H9 (cell line): Measurements from ENCODE around the gene PCDHA1. TPM values are rescaled to one million over a fixed set of nuclear protein-coding genes. Genes with fewer than 3 reads are reported as not detected.

Experiments
- DNase-seq: peaks from one replicate; pipeline ENCODE4 v3.0.0-alpha.2; 2017
- H2AFZ ChIP-seq: one replicate; pipeline ENCODE4 v1.6.1; 2013; ENCODE audit warnings: mild to moderate bottlenecking, low read length, control low read depth, moderate library complexity
- H2AK5ac ChIP-seq: 2 replicates; pipeline ENCODE4 v1.6.1; 2013; ENCODE audit warnings: low read length, control low read depth, mixed read lengths; ENCODE audit not compliant: insufficient read length
- H2BK120ac ChIP-seq: one replicate; pipeline ENCODE4 v1.6.1; 2013; ENCODE audit warnings: low read depth, mild to moderate bottlenecking, low read length, control low read depth, inconsistent platforms; ENCODE audit not compliant: poor library complexity, severe bottlenecking
- H2BK12ac ChIP-seq: 2 replicates; pipeline ENCODE4 v1.6.1; 2013; ENCODE audit warnings: low read length, control low read depth, mixed read lengths, low read depth; ENCODE audit not compliant: insufficient read length
- H2BK15ac ChIP-seq: 2 replicates; pipeline ENCODE4 v1.6.1; 2013; ENCODE audit warnings: low read depth, low read length, control low read depth
- H2BK20ac ChIP-seq: one replicate; pipeline ENCODE4 v1.6.1; 2013; ENCODE audit warnings: low read depth, mild to moderate bottlenecking, low read length, control low read depth, inconsistent platforms; ENCODE audit not compliant: poor library complexity, severe bottlenecking
- H2BK5ac ChIP-seq: 2 replicates; pipeline ENCODE4 v1.6.1; 2013; ENCODE audit warnings: low read length, control low read depth, mixed read lengths; ENCODE audit not compliant: insufficient read length
- H3K14ac ChIP-seq: 2 replicates; pipeline ENCODE4 v1.6.1; 2013; ENCODE audit warnings: low read length, control low read depth; ENCODE audit not compliant: insufficient read depth
- H3K18ac ChIP-seq: 2 replicates; pipeline ENCODE4 v1.6.1; 2013; ENCODE audit warnings: low read depth, mild to moderate bottlenecking, mixed read lengths, low read length, control low read depth; ENCODE audit not compliant: insufficient read length
- H3K23ac ChIP-seq: 2 replicates; pipeline ENCODE4 v1.6.1; 2013; ENCODE audit warnings: low read length, control low read depth, mixed read lengths, low read depth; ENCODE audit not compliant: insufficient read length
- H3K23me2 ChIP-seq: 2 replicates; pipeline ENCODE4 v1.6.1; 2013; ENCODE audit warnings: low read depth, mild to moderate bottlenecking, mixed read lengths, low read length, control low read depth; ENCODE audit not compliant: insufficient read length, poor library complexity, severe bottlenecking
- H3K27ac ChIP-seq: 2 replicates; pipeline ENCODE4 v1.5.1; 2013; ENCODE audit warnings: low read length, control low read depth, mixed read lengths, low read depth; ENCODE audit not compliant: insufficient read length
- H3K27me3 ChIP-seq: 2 replicates; pipeline ENCODE4 v1.6.1; 2013; ENCODE audit warnings: low read length, control low read depth, inconsistent platforms; ENCODE audit not compliant: insufficient read depth
- H3K4ac ChIP-seq: 2 replicates; pipeline ENCODE4 v1.6.1; 2013; ENCODE audit warnings: low read depth, mild to moderate bottlenecking, control low read depth, inconsistent platforms, low read length, moderate library complexity
- H3K4me1 ChIP-seq: 2 replicates; pipeline ENCODE4 v1.6.1; 2013; ENCODE audit warnings: low read length, control low read depth, inconsistent platforms; ENCODE audit not compliant: insufficient read depth
- H3K4me2 ChIP-seq: 2 replicates; pipeline ENCODE4 v1.6.1; 2013; ENCODE audit warnings: low read length, control low read depth, mixed read lengths; ENCODE audit not compliant: insufficient read length, insufficient read depth
- H3K56ac ChIP-seq: 2 replicates; pipeline ENCODE4 v1.6.1; 2013; ENCODE audit warnings: low read depth, mild to moderate bottlenecking, mixed read lengths, low read length, control low read depth; ENCODE audit not compliant: insufficient read length
- H3K79me1 ChIP-seq: 2 replicates; pipeline ENCODE4 v1.6.1; 2013; ENCODE audit warnings: low read depth, mild to moderate bottlenecking, moderate library complexity, low read length, control low read depth, inconsistent platforms; ENCODE audit not compliant: insufficient read depth, poor library complexity, severe bottlenecking
- H3K79me2 ChIP-seq: 2 replicates; pipeline ENCODE4 v1.6.1; 2013; ENCODE audit warnings: low read length, control low read depth, inconsistent platforms; ENCODE audit not compliant: insufficient read depth
- H3K9ac ChIP-seq: 2 replicates; pipeline ENCODE4 v1.6.1; 2013; ENCODE audit warnings: low read length, control low read depth, mixed read lengths; ENCODE audit not compliant: insufficient read length; ENCODE audit errors: extremely low read depth
- H3K9me3 ChIP-seq: one replicate; pipeline ENCODE4 v1.6.1; 2013; ENCODE audit warnings: low read depth, low read length, inconsistent platforms; ENCODE audit not compliant: control insufficient read depth
- H3T11ph ChIP-seq: one replicate; pipeline ENCODE4 v1.6.1; 2013; ENCODE audit warnings: mild to moderate bottlenecking, low read length, control low read depth, inconsistent platforms
- H4K20me1 ChIP-seq: one replicate; pipeline ENCODE4 v1.6.1; 2013; ENCODE audit not compliant: control insufficient read depth, insufficient read length, insufficient read depth
- H4K5ac ChIP-seq: 2 replicates; pipeline ENCODE4 v1.6.1; 2013; ENCODE audit warnings: low read depth, mild to moderate bottlenecking, mixed read lengths, low read length, control low read depth; ENCODE audit not compliant: insufficient read length
- H4K8ac ChIP-seq: replicated peaks from 2 replicates; pipeline ENCODE4 v1.6.1; 2013; ENCODE audit warnings: low read length, control low read depth, mixed read lengths, low read depth; ENCODE audit not compliant: insufficient read length
- H4K91ac ChIP-seq: 2 replicates; pipeline ENCODE4 v1.6.1; 2013; ENCODE audit warnings: low read depth, mild to moderate bottlenecking, moderate library complexity, mixed read lengths, low read length, control low read depth; ENCODE audit not compliant: insufficient read length
- H3K27ac Mint-ChIP-seq, 3 experiments: 2 replicates in 2 of 3; 3 replicates in 1 of 3; pipeline ENCODE4 v1.8.0; 2020 to 2021; ENCODE audit warnings: mixed read lengths in 3 of 3, mild to moderate bottlenecking in 1 of 3, moderate library complexity in 1 of 3
- H3K27me3 Mint-ChIP-seq: 2 replicates; pipeline ENCODE4 v1.8.0; 2021; ENCODE audit warnings: low read depth, mild to moderate bottlenecking, moderate library complexity, mixed read lengths
- H3K36me3 Mint-ChIP-seq, 3 experiments: 2 replicates in 2 of 3; 3 replicates in 1 of 3; pipeline ENCODE4 v1.8.0; 2020 to 2021; ENCODE audit warnings: low read depth in 3 of 3, mixed read lengths in 3 of 3; ENCODE audit not compliant: insufficient read depth in 1 of 3
- H3K4me1 Mint-ChIP-seq, 2 experiments: 2 replicates each; pipeline ENCODE4 v1.8.0; 2020; ENCODE audit warnings: mixed read lengths in 2 of 2
- H3K4me3 Mint-ChIP-seq, 2 experiments: 2 replicates in 1 of 2; 3 replicates in 1 of 2; pipeline ENCODE4 v1.8.0; 2020 to 2021; ENCODE audit warnings: mild to moderate bottlenecking in 2 of 2, mixed read lengths in 2 of 2, moderate library complexity in 1 of 2
- H3K9me3 Mint-ChIP-seq, 2 experiments: 2 replicates in 1 of 2; 3 replicates in 1 of 2; pipeline ENCODE4 v1.8.0; 2020; ENCODE audit warnings: mild to moderate bottlenecking in 2 of 2, mixed read lengths in 2 of 2, moderate library complexity in 1 of 2
- WGBS: extraction: QIAGEN DNeasy Blood & Tissue Kit; methylation state at CpG from one replicate; pipeline ENCODE4 v1.1.7; 2013; ENCODE audit warnings: missing lambda C conversion rate, low lambda C conversion rate, mixed read lengths; ENCODE audit not compliant: insufficient read length; ENCODE audit errors: extremely low coverage; 5-methylcytosine and 5-hydroxymethylcytosine counted together
- total RNA-seq: library from RNA; stranded (reverse); gene quantifications from 2 replicates; pipeline ENCODE4 v1.2.1, GENCODE V29; 2021
- TF ChIP-seq, protein P1 (sequence below): fragments of 200-600 bp; sonication (generic); conservative IDR thresholded peaks from 3 replicates; pipeline ENCODE4 v1.8.0; 2021; ENCODE audit warnings: antibody characterized with exemption, mild to moderate bottlenecking

Gene PCDHA1
- total RNA-seq, 1 experiment from 2014 or later = 0.61 TPM

DNA sequence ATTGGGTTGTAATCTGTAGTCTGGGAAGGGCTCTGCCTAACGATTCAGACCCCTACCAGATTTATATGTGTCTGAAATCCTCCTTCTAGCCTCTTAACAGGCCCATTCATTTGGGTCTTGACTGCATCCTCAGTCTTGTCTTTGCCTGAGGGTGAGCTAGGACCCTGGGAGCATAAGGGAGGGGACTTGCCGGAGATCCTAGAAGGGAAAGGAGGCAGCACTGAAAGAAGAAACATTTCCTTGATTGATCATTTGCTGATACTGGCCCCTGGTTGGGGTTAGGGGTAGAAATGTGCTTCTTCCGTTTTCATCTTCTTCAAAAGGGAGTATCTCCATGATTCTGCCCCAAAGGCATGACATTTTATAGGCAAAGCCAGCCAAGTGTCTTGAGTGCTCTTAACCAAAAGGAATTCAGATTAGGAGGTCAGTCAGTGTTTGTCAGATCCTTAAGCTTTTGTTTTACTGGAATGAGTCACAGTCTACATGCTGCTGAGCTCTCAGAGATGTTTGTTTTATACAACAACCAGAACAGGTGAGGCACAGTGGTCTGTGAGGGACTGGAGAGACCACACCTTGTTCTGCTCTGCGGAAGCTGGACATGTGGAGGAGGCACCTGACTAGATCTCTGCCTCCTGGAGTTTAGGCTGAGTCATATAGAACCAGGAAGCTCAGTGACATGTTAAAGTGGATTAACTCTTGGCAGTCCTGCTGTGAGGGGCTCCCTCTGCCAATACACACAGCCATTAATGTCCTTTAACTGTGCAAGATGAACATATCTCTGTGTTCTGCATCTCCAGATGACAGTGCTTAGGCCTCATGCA is 218.1 kb downstream of the PCDHA1 start:
- H3K9me3 Mint-ChIP-seq = no peaks in the 10 kb centered on the region
- peaks cover 4 to 18% (median 6%) of the 10 kb centered on the region in 3 experiments; a peak in 6 of 7 replicates for H3K36me3 Mint-ChIP-seq
- Histone ChIP-seq H3K14ac (no peak overlapping the region), H3K27ac (peak overlapping the region; percentile 62), H3T11ph (no peak overlapping the region), H2BK20ac (no peak overlapping the region), H3K27me3 (no peaks in the 10 kb centered on the region), H2BK12ac (no peak overlapping the region), H2BK120ac (no peak overlapping the region), H3K23ac (no peak overlapping the region), H2AK5ac (no peak overlapping the region), H3K56ac (no peak overlapping the region), H3K23me2 (peaks cover 9% of the 10 kb centered on the region), H3K9ac (no peak overlapping the region), H3K79me1 (no peaks in the 10 kb centered on the region), H4K20me1 (no peaks in the 10 kb centered on the region), H4K8ac (no peak overlapping the region), H4K91ac (no peak overlapping the region), H3K9me3 (no peaks in the 10 kb centered on the region), H2BK5ac (no peak overlapping the region), H3K79me2 (no peaks in the 10 kb centered on the region), H3K18ac (peak overlapping the region; percentile 18), H2BK15ac (no peak overlapping the region), H2AFZ (no peak overlapping the region), H3K4me2 (peak overlapping the region; percentile 32), H3K4ac (no peak overlapping the region), H3K4me1 (peaks cover 23% of the 10 kb centered on the region), H4K5ac (no peak overlapping the region)
- DNase-seq = peak; percentile 84
- H3K27me3 Mint-ChIP-seq = peaks cover 4% of the 10 kb centered on the region; the same call in 1 of the 2 replicates
- WGBS = no CpG with 5 or more reads among the region's 4 CpGs
- TF ChIP-seq, protein P1, sequence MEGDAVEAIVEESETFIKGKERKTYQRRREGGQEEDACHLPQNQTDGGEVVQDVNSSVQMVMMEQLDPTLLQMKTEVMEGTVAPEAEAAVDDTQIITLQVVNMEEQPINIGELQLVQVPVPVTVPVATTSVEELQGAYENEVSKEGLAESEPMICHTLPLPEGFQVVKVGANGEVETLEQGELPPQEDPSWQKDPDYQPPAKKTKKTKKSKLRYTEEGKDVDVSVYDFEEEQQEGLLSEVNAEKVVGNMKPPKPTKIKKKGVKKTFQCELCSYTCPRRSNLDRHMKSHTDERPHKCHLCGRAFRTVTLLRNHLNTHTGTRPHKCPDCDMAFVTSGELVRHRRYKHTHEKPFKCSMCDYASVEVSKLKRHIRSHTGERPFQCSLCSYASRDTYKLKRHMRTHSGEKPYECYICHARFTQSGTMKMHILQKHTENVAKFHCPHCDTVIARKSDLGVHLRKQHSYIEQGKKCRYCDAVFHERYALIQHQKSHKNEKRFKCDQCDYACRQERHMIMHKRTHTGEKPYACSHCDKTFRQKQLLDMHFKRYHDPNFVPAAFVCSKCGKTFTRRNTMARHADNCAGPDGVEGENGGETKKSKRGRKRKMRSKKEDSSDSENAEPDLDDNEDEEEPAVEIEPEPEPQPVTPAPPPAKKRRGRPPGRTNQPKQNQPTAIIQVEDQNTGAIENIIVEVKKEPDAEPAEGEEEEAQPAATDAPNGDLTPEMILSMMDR = no peak
- peak overlapping the region; percentile 79 to 98 (median 85); a peak in 6 of 7 replicates for H3K27ac Mint-ChIP-seq
- peaks cover 63 to 69% of the 10 kb centered on the region in 2 experiments for H3K4me1 Mint-ChIP-seq
- H3K4me3 Mint-ChIP-seq = peak overlapping the region; percentile 34 to 53; a peak in 4 of 5 replicates
